PFSK-1 (cell line): ENCODE data around the gene FAIM2.

ENCODE experiments used
- SIN3A ChIP-seq: IDR thresholded peaks from 2 replicates; pipeline ENCODE4 v1.6.1; 2012; ENCODE audit warnings: mild to moderate bottlenecking, low read length, moderate library complexity, borderline replicate concordance; ENCODE audit not compliant: insufficient read depth
- TAF1 ChIP-seq: IDR thresholded peaks from 2 replicates; pipeline ENCODE4 v1.6.1; 2012; ENCODE audit warnings: low read length, control low read depth, borderline replicate concordance; ENCODE audit not compliant: insufficient read depth
- TF ChIP-seq, protein P1 (sequence below), 2 experiments: IDR thresholded peaks; 2 replicates each; pipeline versions ENCODE4 v1.6.1 to v1.8.0; 2011 to 2012; ENCODE audit warnings: low read depth in 2 of 2, low read length in 2 of 2, control low read depth in 1 of 2, inconsistent platforms in 1 of 2, mild to moderate bottlenecking in 1 of 2, moderate library complexity in 1 of 2; ENCODE audit not compliant: insufficient read depth in 1 of 2

DNA sequence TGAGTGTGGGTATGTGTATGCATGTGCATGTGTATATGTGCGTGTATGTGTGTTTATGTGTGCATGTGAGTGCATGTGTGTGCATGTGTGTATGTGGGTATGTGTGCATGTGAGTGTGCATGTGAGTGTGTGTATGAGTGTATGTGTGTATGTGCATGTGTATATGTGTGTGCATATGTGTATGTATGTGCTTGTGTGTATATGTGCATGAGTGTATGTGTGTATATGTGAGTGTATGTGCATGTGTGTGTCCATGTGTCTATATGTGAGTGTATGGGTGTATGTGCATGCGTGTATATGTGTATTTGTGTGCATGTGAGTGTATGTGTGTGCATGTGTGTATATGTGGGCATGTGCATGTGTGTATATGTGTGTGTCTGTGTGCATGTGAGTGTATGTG lies 25.7 kb downstream of the FAIM2 start:
- TF ChIP-seq SIN3A (no peak), TAF1 (no peak)
- TF ChIP-seq, protein P1, sequence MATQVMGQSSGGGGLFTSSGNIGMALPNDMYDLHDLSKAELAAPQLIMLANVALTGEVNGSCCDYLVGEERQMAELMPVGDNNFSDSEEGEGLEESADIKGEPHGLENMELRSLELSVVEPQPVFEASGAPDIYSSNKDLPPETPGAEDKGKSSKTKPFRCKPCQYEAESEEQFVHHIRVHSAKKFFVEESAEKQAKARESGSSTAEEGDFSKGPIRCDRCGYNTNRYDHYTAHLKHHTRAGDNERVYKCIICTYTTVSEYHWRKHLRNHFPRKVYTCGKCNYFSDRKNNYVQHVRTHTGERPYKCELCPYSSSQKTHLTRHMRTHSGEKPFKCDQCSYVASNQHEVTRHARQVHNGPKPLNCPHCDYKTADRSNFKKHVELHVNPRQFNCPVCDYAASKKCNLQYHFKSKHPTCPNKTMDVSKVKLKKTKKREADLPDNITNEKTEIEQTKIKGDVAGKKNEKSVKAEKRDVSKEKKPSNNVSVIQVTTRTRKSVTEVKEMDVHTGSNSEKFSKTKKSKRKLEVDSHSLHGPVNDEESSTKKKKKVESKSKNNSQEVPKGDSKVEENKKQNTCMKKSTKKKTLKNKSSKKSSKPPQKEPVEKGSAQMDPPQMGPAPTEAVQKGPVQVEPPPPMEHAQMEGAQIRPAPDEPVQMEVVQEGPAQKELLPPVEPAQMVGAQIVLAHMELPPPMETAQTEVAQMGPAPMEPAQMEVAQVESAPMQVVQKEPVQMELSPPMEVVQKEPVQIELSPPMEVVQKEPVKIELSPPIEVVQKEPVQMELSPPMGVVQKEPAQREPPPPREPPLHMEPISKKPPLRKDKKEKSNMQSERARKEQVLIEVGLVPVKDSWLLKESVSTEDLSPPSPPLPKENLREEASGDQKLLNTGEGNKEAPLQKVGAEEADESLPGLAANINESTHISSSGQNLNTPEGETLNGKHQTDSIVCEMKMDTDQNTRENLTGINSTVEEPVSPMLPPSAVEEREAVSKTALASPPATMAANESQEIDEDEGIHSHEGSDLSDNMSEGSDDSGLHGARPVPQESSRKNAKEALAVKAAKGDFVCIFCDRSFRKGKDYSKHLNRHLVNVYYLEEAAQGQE (IDR thresholded peaks at IDR 0.05; ENCODE audit: insufficient read depth in 1 of 2, low read depth in 2 of 2, low read length in 2 of 2), result no peak
